GM21786 (cell line): ENCODE measurements around the gene RITA1.

Experiments
- ATAC-seq: cut with Tn5 transposase; IDR thresholded peaks from one replicate; pipeline ENCODE4 v1.9.1; 2021; ENCODE audit not compliant: unreplicated experiment

Gene RITA1

GRCh38 chr12:113173081-113173698 lies 12.3 kb upstream of the RITA1 start:
- ATAC-seq: peak; percentile 81

- no peak for ATAC-seq
Observed at GRCh38 chr12:113174461-113175384, 10.8 kb upstream of the RITA1 start.

GRCh38 chr12:113179023-113179422 lies 6.5 kb upstream of the RITA1 start:
- no peak for ATAC-seq

GRCh38 chr12:113180333-113180732 lies 5.2 kb upstream of the RITA1 start:
- no peak for ATAC-seq

- ATAC-seq: no peak
Observed at GRCh38 chr12:113181975-113182374, 3.5 kb upstream of the RITA1 start.

- no peak for ATAC-seq
Observed at GRCh38 chr12:113183030-113183589, 2.4 kb upstream of the RITA1 start.

- ATAC-seq: peak; percentile 37
Observed at GRCh38 chr12:113184098-113184899, 1.2 kb upstream of the RITA1 start.

GRCh38 chr12:113184900-113185179 lies 681 bp upstream of the RITA1 start:
- ATAC-seq: peak; percentile 86

GRCh38 chr12:113186033-113186365 lies 478 bp downstream of the RITA1 start:
- no peak for ATAC-seq

GRCh38 chr12:113186666-113187325 lies 1.3 kb downstream of the RITA1 start:
- no peak for ATAC-seq

GRCh38 chr12:113189361-113189760 lies 3.8 kb downstream of the RITA1 start:
- no peak for ATAC-seq

GRCh38 chr12:113190761-113191160 lies 5.2 kb downstream of the RITA1 start:
- ATAC-seq: no peak

GRCh38 chr12:113191227-113191626 lies 5.7 kb downstream of the RITA1 start:
- ATAC-seq: no peak

GRCh38 chr12:113194971-113195391 lies 9.5 kb downstream of the RITA1 start:
- no peak for ATAC-seq

GRCh38 chr12:113195598-113195997 lies 10.1 kb downstream of the RITA1 start:
- no peak for ATAC-seq

- ATAC-seq: no peak
Observed at GRCh38 chr12:113196582-113196981, 11.1 kb downstream of the RITA1 start.

- ATAC-seq: peak; percentile 86
Observed at GRCh38 chr12:113196990-113197389, 11.5 kb downstream of the RITA1 start.

GRCh38 chr12:113197518-113198077 lies 12.1 kb downstream of the RITA1 start:
- ATAC-seq: no peak

GRCh38 chr12:113198296-113198695 lies 12.8 kb downstream of the RITA1 start:
- no peak for ATAC-seq

GRCh38 chr12:113200021-113200797 lies 14.7 kb downstream of the RITA1 start:
- no peak for ATAC-seq
